Liver (tissue), 4 donors: ENCODE measurements around the gene ZNG1A. TPM values are rescaled to one million over a fixed set of nuclear protein-coding genes. Genes with fewer than 3 reads are reported as not detected.

ENCODE experiments used
- polyA plus RNA-seq, 2 donors: library from polyadenylated mRNA; stranded (reverse) in 1 of 2; unstranded in 1 of 2; fragments of 200-250 nt in 1 of 2; fragments of >200 nt in 1 of 2; fragmentation: Nextera tagmentation in 1 of 2; extraction: Ambion mirVana in 1 of 2; gene quantifications; one replicate each; pipeline versions ENCODE4 v1.2.1 to v1.2.3, GENCODE V29; 2013 to 2015
- total RNA-seq, 2 donors: library from RNA; depleted of rRNA; stranded (reverse); fragments of >200 nt; gene quantifications; one replicate each; pipeline ENCODE4 v1.2.3, GENCODE V29; 2014
- donor health status: healthy.
- donor health status: healthy.
- donor health status: healthy.

The ZNG1A gene
- total and polyA plus RNA-seq, 4 donors, result 11.1 to 46.8 (median 20.8) TPM

Other genes starting within 250 kb of the ZNG1A start
- 1 to 10 TPM; 1.7 to 4.6 TPM for gene WASHC1, start 149.6 kb downstream of the ZNG1A start, total RNA-seq
- gene WASHC1, start 149.6 kb downstream of the ZNG1A start, polyA plus RNA-seq, result 1 to 10 TPM; 3.1 to 3.8 TPM
- under 1 TPM; 0.05 to 0.17 TPM for gene FOXD4, start 60.6 kb downstream of the ZNG1A start, total RNA-seq
- under 1 TPM; 0.05 to 0.13 TPM for gene FOXD4, start 60.6 kb downstream of the ZNG1A start, polyA plus RNA-seq
- gene DOCK8, start 35.8 kb upstream of the ZNG1A start, total RNA-seq, result 10 to 100 TPM; 10.6 to 22.6 TPM
- 1 to 10 TPM; 3.8 to 4.2 TPM for gene DOCK8, start 35.8 kb upstream of the ZNG1A start, polyA plus RNA-seq